Measurements from ENCODE around the gene SPIC. TPM values are rescaled to one million over a fixed set of nuclear protein-coding genes. Genes with fewer than 3 reads are reported as not detected.
A peak's percentile ranks its signal among the peaks of the same experiment; 100 is the strongest.
"Not testable (repeated sequence)": the region's sequence is repeated elsewhere in the genome, so short reads cannot be mapped to it uniquely, and the experiment has no call there.

Gene SPIC
- polyA plus RNA-seq (ENCODE audit: insufficient read length in 3 of 3), result not detected

GRCh38 chr12:101474711-101475386, at the start of gene SPIC:
TSS of gene SPIC (plus strand) at chr12:101475336. CDS start at chr12:101476905, 1,569 bp downstream.
- DNase-seq (ENCODE audit: low read depth in 3 of 3, low spot score in 2 of 3), result no peak

GRCh38 chr12:101430456-101430855, 44.7 kb upstream of the SPIC start:
- no peak for DNase-seq (ENCODE audit: low read depth in 3 of 3, low spot score in 2 of 3)

GRCh38 chr12:101436136-101436535, 39.0 kb upstream of the SPIC start:
- peak in 2 of 3 donors; percentile 10 for DNase-seq (ENCODE audit: low read depth in 3 of 3, low spot score in 2 of 3)

GRCh38 chr12:101439236-101439635, 35.9 kb upstream of the SPIC start:
- no peak for DNase-seq (ENCODE audit: low read depth in 3 of 3, low spot score in 2 of 3)

- DNase-seq (ENCODE audit: low read depth in 3 of 3, low spot score in 2 of 3), result no peak
Observed at GRCh38 chr12:101441461-101442224, 33.5 kb upstream of the SPIC start.

GRCh38 chr12:101455685-101456084, 19.5 kb upstream of the SPIC start:
- DNase-seq (ENCODE audit: low read depth in 3 of 3, low spot score in 2 of 3), result no peak

- DNase-seq (ENCODE audit: low read depth in 3 of 3, low spot score in 2 of 3), result no peak
Observed at GRCh38 chr12:101459642-101460346, 15.3 kb upstream of the SPIC start.

GRCh38 chr12:101468948-101469347, 6.2 kb upstream of the SPIC start:
- DNase-seq (ENCODE audit: low read depth in 3 of 3, low spot score in 2 of 3), result no peak

GRCh38 chr12:101470939-101471338, 4.2 kb upstream of the SPIC start:
- no peak for DNase-seq (ENCODE audit: low read depth in 3 of 3, low spot score in 2 of 3)

GRCh38 chr12:101471878-101472277, 3.3 kb upstream of the SPIC start:
- DNase-seq (ENCODE audit: low read depth in 3 of 3, low spot score in 2 of 3), result not testable (repeated sequence)

GRCh38 chr12:101474248-101474647, 888 bp upstream of the SPIC start:
- DNase-seq (ENCODE audit: low read depth in 3 of 3, low spot score in 2 of 3), result no peak

GRCh38 chr12:101475751-101476305, 692 bp downstream of the SPIC start:
- DNase-seq (ENCODE audit: low read depth in 3 of 3, low spot score in 2 of 3), result no peak

- DNase-seq (ENCODE audit: low read depth in 3 of 3, low spot score in 2 of 3), result no peak
Observed at GRCh38 chr12:101480849-101481248, 5.7 kb downstream of the SPIC start.

GRCh38 chr12:101485021-101485420, 9.9 kb downstream of the SPIC start:
- DNase-seq (ENCODE audit: low read depth in 3 of 3, low spot score in 2 of 3), result no peak

- no peak for DNase-seq (ENCODE audit: low read depth in 3 of 3, low spot score in 2 of 3)
Observed at GRCh38 chr12:101488469-101488868, 13.3 kb downstream of the SPIC start.

GRCh38 chr12:101490286-101490920, 15.3 kb downstream of the SPIC start:
- DNase-seq (ENCODE audit: low read depth in 3 of 3, low spot score in 2 of 3), result peak in 1 of 3 donors; percentile 10

- no peak for DNase-seq (ENCODE audit: low read depth in 3 of 3, low spot score in 2 of 3)
Observed at GRCh38 chr12:101491329-101491728, 16.2 kb downstream of the SPIC start.

- DNase-seq (ENCODE audit: low read depth in 3 of 3, low spot score in 2 of 3), result no peak
Observed at GRCh38 chr12:101493556-101493955, 18.4 kb downstream of the SPIC start.

- DNase-seq (ENCODE audit: low read depth in 3 of 3, low spot score in 2 of 3), result no peak
Observed at GRCh38 chr12:101498252-101498651, 23.1 kb downstream of the SPIC start.

- peak; percentile 67 to 74 (median 70) for DNase-seq (ENCODE audit: low read depth in 3 of 3, low spot score in 2 of 3)
Observed at GRCh38 chr12:101501410-101501995, 26.4 kb downstream of the SPIC start.
